ENCODE measurements around the gene RUSC2. TPM values are rescaled to one million over a fixed set of nuclear protein-coding genes. Genes with fewer than 3 reads are reported as not detected.

Gene RUSC2
- total RNA-seq, 1 experiment from 2014 or later = 11.6 TPM

- ChIA-PET RAD21 (ENCODE audit: low non-redundant PET in 1 of 2, low total read pairs in 2 of 2, uncharacterized antibody in 2 of 2, unreplicated experiment in 2 of 2) (no interaction called here), POLR2A (no interaction called here), CTCF (no interaction called here)
- no peaks in the 10 kb centered on the region for H4K20me1 ChIP-seq (ENCODE audit: insufficient read depth)
- H3K27ac ChIP-seq (ENCODE audit: low read depth, low read length) = no peak overlapping the region
- intact Hi-C loops (cut with micrococcal nuclease) = no loop called here
- no peaks in the 10 kb centered on the region for H3K27me3 ChIP-seq (ENCODE audit: insufficient read depth, low read length)
- H3K36me3 ChIP-seq (ENCODE audit: control insufficient read depth in 1 of 2, insufficient read depth in 2 of 2, low read length in 2 of 2) = no peaks in the 10 kb centered on the region
- H3K79me2 ChIP-seq (ENCODE audit: insufficient read depth, low read length) = peaks cover 15% of the 10 kb centered on the region
- ATAC-seq (no peak), DNase-seq (ENCODE audit: low read depth, low spot score) (no peak)
- H2AFZ ChIP-seq (ENCODE audit: low read depth, low read length, poor library complexity, severe bottlenecking) = no peak overlapping the region
- no peak overlapping the region for H3K4me2 ChIP-seq (ENCODE audit: low read length)
- TF ChIP-seq REST (IDR thresholded peaks at IDR 0.05; ENCODE audit: low read depth) = no peak
- no peak overlapping the region for H3K4me3 ChIP-seq (replicated peaks in 1 of 2; ENCODE audit: low read depth in 1 of 2, low read length in 2 of 2)
- no peaks in the 10 kb centered on the region for H3K9me2 ChIP-seq (ENCODE audit: insufficient read depth)
- BruUV-seq (replicated peaks) = no TSS peak
- no peaks in the 10 kb centered on the region for H3K4me1 ChIP-seq (ENCODE audit: control insufficient read depth in 1 of 2, insufficient read depth in 2 of 2, low read length in 2 of 2)
- H3K9me3 ChIP-seq (ENCODE audit: control insufficient read depth in 1 of 2, insufficient read depth in 1 of 2, low read depth in 1 of 2, low read length in 2 of 2) = no peaks in the 10 kb centered on the region; a peak in 1 of 4 replicates
- H3K9ac ChIP-seq (ENCODE audit: low read length) = no peak overlapping the region
Observed at GRCh38 chr9:35501946-35502345, 12.0 kb downstream of the RUSC2 start.

GRCh38 chr9:35506359-35506758 is 16.4 kb downstream of the RUSC2 start:
- Histone ChIP-seq H4K20me1 (ENCODE audit: insufficient read depth) (no peaks in the 10 kb centered on the region), H3K9ac (ENCODE audit: low read length) (no peak overlapping the region), H3K27me3 (ENCODE audit: insufficient read depth, low read length) (no peaks in the 10 kb centered on the region), H3K4me2 (ENCODE audit: low read length) (no peak overlapping the region), H3K27ac (ENCODE audit: low read depth, low read length) (no peak overlapping the region), H3K4me3 (replicated peaks in 1 of 2; ENCODE audit: low read depth in 1 of 2, low read length in 2 of 2) (no peak overlapping the region), H3K79me2 (ENCODE audit: insufficient read depth, low read length) (peaks cover 7% of the 10 kb centered on the region; the same call in 1 of the 2 replicates), H3K36me3 (ENCODE audit: control insufficient read depth in 1 of 2, insufficient read depth in 2 of 2, low read length in 2 of 2) (0 out of 4 replicates have a peak, but pooled peaks cover 0 to 3% of the 10 kb centered on the region in 2 experiments), H2AFZ (ENCODE audit: low read depth, low read length, poor library complexity, severe bottlenecking) (no peak overlapping the region), H3K9me3 (ENCODE audit: control insufficient read depth in 1 of 2, insufficient read depth in 1 of 2, low read depth in 1 of 2, low read length in 2 of 2) (no peaks in the 10 kb centered on the region; a peak in 1 of 4 replicates), H3K9me2 (ENCODE audit: insufficient read depth) (no peaks in the 10 kb centered on the region), H3K4me1 (ENCODE audit: control insufficient read depth in 1 of 2, insufficient read depth in 2 of 2, low read length in 2 of 2) (peaks cover 15 to 17% of the 10 kb centered on the region in 2 experiments)
- BruUV-seq (replicated peaks) = no TSS peak
- ChIA-PET RAD21 (ENCODE audit: low non-redundant PET in 1 of 2, low total read pairs in 2 of 2, uncharacterized antibody in 2 of 2, unreplicated experiment in 2 of 2) (no interaction called here), CTCF (no interaction called here), POLR2A (interaction anchor here (1.1 kb wide), 1 partner anchor 12 kb away, joined by 3 read pairs; no protein-coding TSS in a partner anchor)
- no peak for DNase-seq (ENCODE audit: low read depth, low spot score)
- ATAC-seq = no peak
- intact Hi-C loops (cut with micrococcal nuclease) = no loop called here
- TF ChIP-seq ZNF274 (IDR thresholded peaks at IDR 0.05; ENCODE audit: low read depth, low read length) (no peak), JUND (IDR thresholded peaks at IDR 0.05) (no peak), FOSL1 (IDR thresholded peaks at IDR 0.05; ENCODE audit: low read depth) (no peak), ELF1 (IDR thresholded peaks at IDR 0.05; ENCODE audit: borderline replicate concordance, low read depth) (no peak), MAX (IDR thresholded peaks at IDR 0.05) (no peak), POLR2A (IDR thresholded peaks at IDR 0.05; ENCODE audit: borderline replicate concordance, extremely low read depth, insufficient read depth, insufficient read length) (no peak), SIN3A (IDR thresholded peaks at IDR 0.05; ENCODE audit: low read depth) (no peak), EZH2 (IDR thresholded peaks at IDR 0.05) (no peak), EZH2phosphoT487 (IDR thresholded peaks at IDR 0.05; ENCODE audit: borderline replicate concordance) (no peak), CEBPB (IDR thresholded peaks at IDR 0.05; ENCODE audit: low read depth) (no peak), YY1 (IDR thresholded peaks at IDR 0.05; ENCODE audit: extremely low read depth, insufficient replicate concordance, low read depth, low read length) (no peak), TCF7L2 (IDR thresholded peaks at IDR 0.05; ENCODE audit: borderline replicate concordance, extremely low read depth, insufficient read depth, insufficient read length) (no peak), EGR1 (IDR thresholded peaks at IDR 0.05; ENCODE audit: low read depth) (no peak), SRF (IDR thresholded peaks at IDR 0.05; ENCODE audit: low read depth) (no peak), ZBTB33 (IDR thresholded peaks at IDR 0.05; ENCODE audit: extremely low read depth, insufficient replicate concordance, low read length) (no peak), CBX3 (IDR thresholded peaks at IDR 0.05; ENCODE audit: low read depth) (no peak)

All from HCT116 (cell line).